GM19025 (cell line): Measurements from ENCODE around the gene TMEM245.
A peak's percentile ranks its signal among the peaks of the same experiment; 100 is the strongest.

Source experiments
- ATAC-seq: cut with Tn5 transposase; IDR thresholded peaks from one replicate; pipeline ENCODE4 v1.9.1; 2021; ENCODE audit warnings: mild to moderate bottlenecking, low read depth, moderate library complexity; ENCODE audit not compliant: unreplicated experiment

TMEM245 gene

GRCh38 chr9:109107402-109108240 is 12.1 kb downstream of the TMEM245 start:
- no peak for ATAC-seq

DNA sequence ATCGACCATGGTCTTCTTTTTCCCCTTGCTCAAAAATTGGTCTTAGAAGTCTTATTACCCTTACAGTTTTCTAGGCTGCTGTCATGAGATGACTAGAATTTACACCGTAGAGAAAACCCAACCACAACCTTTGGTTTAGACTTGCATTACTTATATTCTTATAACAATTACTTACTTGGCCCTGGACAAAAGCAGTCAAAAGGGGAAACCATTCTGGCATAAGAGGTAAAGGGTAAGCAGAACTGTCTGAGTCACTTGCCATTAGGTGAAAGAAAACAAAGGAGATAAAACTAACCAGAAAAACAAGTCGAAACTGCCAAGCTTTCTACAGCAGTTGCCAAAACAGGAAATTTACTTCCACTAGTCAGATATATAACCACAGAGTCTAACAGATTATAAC is 17.9 kb downstream of the TMEM245 start:
- peak; percentile 61 for ATAC-seq

- no peak for ATAC-seq
Measured at GRCh38 chr9:109101202-109101595, 18.5 kb downstream of the TMEM245 start.

GRCh38 chr9:109100543-109101201 is 19.1 kb downstream of the TMEM245 start:
- no peak for ATAC-seq

- ATAC-seq = no peak
Measured at GRCh38 chr9:109098960-109099308, 20.8 kb downstream of the TMEM245 start.

DNA sequence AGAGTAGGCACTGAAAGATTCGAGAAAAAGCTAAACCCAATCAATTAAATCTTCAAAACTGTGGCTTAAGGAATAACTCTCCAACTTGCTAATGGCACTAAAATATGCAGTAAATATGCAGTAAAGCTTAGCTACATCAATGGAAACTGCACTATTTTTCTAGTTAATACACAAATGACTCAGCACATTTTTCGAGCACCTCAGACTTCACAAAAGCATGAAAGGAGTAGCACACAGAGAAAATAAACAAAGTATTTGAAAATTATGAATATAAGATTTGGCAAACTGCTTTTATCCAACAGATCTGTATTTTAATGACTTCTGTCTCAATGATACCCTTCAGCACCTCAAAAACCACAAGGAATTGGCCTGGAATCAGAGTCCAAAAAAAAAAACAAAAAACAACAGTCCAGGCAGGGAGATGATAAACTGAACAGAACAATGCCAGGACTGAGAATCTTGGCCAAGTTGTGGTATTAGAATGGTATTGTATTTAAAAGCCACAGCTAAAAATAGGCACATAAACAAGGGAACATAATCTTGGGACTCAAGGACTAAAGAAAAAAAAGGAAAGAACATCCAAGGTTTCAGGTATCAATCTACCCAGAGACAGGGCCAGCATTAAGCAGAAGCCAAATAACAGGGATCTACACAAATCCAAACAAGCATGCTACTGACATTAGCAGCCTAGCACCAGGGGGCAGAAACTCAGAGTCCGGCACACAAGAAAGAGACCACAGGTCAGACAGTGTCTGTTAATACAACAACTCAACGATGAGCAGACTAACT is 21.4 kb downstream of the TMEM245 start:
- no peak for ATAC-seq

- ATAC-seq = no peak
Measured at GRCh38 chr9:109097146-109097545, 22.6 kb downstream of the TMEM245 start.

- ATAC-seq = no peak
Measured at GRCh38 chr9:109095321-109095720, 24.4 kb downstream of the TMEM245 start.

- ATAC-seq = no peak
Measured at GRCh38 chr9:109094268-109094667, 25.5 kb downstream of the TMEM245 start.

DNA sequence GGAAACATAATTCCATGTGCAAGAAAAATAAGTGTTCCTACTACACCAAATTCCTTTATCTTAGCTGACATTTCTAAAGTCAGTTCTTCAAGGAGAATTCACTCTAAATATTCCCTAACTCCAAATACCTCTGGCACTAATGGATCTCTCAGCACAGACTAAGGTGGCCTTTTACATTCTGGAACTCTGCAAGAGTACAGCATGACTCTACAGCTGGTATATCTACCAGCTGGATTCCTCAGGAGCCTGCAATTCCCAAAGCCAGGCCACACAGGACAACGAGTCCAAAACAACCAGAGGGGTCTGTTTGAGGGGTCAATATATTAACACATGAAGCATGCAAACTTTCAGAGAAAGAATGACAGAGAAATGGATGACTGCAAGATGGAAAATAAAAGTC is 27.2 kb downstream of the TMEM245 start:
- ATAC-seq = no peak

DNA sequence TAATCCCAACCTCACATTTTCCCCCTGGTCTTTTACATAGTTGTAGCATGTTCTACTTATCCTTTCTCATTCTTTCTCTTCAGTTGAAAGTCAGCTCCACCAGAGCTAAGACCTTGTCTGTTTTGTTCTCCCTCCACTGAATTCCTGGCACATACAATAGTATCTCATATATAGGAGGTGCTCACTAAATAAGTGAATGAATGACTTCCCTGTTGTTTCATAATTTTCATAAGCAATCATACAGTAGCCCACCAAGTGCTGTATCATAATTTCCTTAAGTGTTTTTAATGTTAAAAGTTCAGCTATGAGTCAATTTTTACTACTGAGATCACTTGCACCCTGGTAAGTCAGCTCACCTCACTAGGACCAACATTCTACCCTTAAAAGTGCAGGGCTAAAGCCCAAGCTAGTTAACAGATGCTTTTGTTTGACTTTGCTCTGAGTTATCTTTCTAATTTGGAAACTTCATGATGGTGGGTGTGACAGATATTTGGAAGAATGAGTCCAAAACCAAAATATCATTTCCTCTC is 27.6 kb downstream of the TMEM245 start:
- no peak for ATAC-seq

DNA sequence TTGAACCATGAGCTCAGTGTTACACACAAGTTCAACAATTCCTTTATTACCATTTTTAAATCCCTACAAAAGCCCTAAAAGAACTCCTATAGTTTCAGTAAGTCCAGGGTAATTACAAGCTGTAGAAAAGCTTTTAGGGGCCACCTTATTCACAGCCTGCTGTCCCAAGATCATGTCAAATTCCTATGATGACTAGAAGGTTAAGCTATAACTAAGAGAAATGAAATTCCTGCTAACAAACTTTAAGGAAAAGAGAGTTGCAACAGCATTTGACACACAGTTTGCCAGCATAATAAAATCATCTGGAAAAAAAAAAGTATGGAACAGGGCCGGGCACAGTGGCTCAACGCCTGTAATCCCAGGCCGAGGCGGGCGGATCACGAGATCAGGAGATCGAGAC is 31.5 kb downstream of the TMEM245 start:
- no peak for ATAC-seq

DNA sequence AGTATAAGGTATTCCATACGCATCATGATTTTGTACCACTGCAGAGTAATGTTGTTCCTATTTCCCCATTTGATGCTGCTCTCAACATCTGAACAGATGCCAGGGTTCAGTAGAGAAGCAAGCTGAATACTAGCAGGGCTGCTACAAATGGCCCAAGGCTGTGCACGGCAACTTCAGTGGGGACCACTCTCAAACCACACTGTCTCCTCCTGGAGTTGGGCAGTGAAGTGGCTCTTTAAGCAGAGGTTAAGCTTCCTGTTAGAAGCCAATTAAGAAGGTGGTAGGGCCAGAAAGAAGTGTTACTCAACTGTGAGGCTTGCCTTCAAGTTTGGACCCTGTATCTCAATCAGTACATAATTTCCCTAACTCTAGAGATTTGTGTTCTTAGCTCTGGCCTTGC is 32.0 kb downstream of the TMEM245 start:
- ATAC-seq = no peak

DNA sequence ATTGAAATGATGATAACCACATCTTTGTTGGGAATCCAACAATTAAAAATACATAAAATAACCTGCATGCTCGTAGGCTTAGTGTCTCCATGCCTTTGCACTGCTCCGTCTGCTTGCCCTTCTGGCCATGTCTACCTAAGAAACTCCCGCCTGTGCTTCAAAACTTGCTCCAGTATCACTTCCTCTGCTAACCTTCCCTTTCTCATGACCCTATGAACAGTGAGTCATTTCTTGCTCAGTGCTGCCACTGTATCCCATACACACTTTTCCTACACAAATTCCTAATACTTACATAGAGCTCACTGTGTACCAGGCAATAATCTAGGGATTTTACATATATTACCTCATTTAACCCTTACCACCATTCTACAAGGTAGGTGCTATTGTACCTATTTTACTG is 33.5 kb downstream of the TMEM245 start:
- ATAC-seq = peak; percentile 79

DNA sequence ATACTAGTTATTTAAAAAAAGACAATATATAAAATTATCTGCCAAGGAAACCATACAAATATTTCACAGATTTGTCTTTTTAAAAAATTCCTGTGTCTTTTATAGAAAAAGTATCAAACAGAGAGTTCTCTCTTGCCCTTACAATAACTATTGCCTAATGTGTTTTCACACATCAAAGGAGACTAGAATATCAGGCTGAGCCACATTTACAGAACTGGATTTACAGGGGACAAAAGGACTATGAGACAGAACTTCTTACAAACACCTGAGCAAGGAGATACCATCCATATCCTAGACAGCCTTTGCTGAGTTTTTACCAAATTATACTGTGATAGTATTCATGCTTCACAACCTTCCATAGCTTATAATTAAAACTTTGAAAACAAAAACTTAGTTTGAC is 34.2 kb downstream of the TMEM245 start:
- ATAC-seq = no peak

- no peak for ATAC-seq
Measured at GRCh38 chr9:109083813-109084405, 35.8 kb downstream of the TMEM245 start.

- no peak for ATAC-seq
Measured at GRCh38 chr9:109083141-109083540, 36.6 kb downstream of the TMEM245 start.

- ATAC-seq = no peak
Measured at GRCh38 chr9:109082091-109082620, 37.6 kb downstream of the TMEM245 start.

DNA sequence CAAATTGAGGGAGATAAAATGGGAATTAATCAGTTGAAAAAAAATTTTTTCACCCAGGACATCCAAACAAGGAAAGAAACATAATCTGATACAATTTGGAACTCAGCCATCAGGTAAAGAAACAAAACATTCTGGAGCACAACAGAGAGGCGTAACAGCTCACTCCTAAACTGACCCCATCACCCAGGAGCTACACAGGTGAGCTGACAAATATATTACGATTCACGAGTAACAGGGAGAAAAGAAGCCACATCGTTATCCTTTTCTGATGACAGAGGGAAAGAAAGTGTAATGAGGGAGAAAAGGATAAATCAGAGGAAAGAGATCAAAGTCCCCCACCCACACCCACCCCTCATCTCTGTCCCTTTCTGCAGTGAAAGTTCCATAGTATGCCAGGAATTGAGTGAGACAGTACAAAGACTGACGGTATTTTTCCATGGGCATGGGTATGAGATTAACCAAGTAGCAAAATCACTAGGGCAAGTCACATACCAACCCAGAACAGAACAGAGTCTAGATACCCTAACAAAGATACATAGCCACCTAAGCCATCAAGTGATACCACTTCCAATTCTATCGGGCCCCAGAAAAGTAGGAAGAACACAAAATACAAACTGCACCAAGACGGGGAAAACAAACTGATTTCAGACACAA is 45.4 kb downstream of the TMEM245 start:
- no peak for ATAC-seq

GRCh38 chr9:109072821-109073435 is 46.8 kb downstream of the TMEM245 start:
- no peak for ATAC-seq
